B cell (primary cell): ENCODE results near the gene TMEM52. TPM values are rescaled to one million over a fixed set of nuclear protein-coding genes. Genes with fewer than 3 reads are reported as not detected.

ENCODE experiments used
- ATAC-seq: fragments of 200-7000 bp; cut with Tn5 transposase; one replicate; pipeline ENCODE4 v1.10.0; 2021; ENCODE audit warnings: low read depth, mild to moderate bottlenecking, moderate number of reproducible peaks, moderate library complexity
- CTCF ChIA-PET: fragments of 350-600 bp; sonication (Branson Sonifier 250); formaldehyde crosslinking; loops from one replicate; lab custom pipeline; 2021; ENCODE audit warnings: antibody characterized with exemption, inconsistent platforms; lab: Charles Lee
- POLR2A ChIA-PET: fragments of 350-600 bp; sonication (Branson Sonifier 250); formaldehyde crosslinking; loops from one replicate; lab custom pipeline; 2021; ENCODE audit warnings: antibody characterized with exemption; lab: Charles Lee
- DNase-seq: peaks from one replicate; pipeline ENCODE4 v3.0.0; 2013
- H2AFZ ChIP-seq: 2 replicates; pipeline ENCODE4 v1.6.1; 2012; ENCODE audit warnings: mild to moderate bottlenecking, low read depth, low read length; ENCODE audit not compliant: insufficient read depth, poor library complexity, severe bottlenecking
- H3K27ac ChIP-seq, 2 donors: 1 replicate in 1 of 2; 2 replicates in 1 of 2; pipeline ENCODE4 v1.5.1; 2012 to 2013; ENCODE audit warnings: low read length in 2 of 2, mild to moderate bottlenecking in 2 of 2, moderate library complexity in 1 of 2
- H3K27me3 ChIP-seq, 4 experiments: fragments of 200-600 bp in 1 of 4; sonication (generic) in 1 of 4; replicated peaks in 1 of 4; 1 replicate in 2 of 4; 2 replicates in 2 of 4; pipeline versions ENCODE4 v1.6.1 to v1.7.0; 2013 to 2016; ENCODE audit warnings: low read length in 3 of 4, mild to moderate bottlenecking in 2 of 4, mixed read lengths in 1 of 4, moderate library complexity in 1 of 4; ENCODE audit not compliant: insufficient read depth in 4 of 4, control insufficient read depth in 3 of 4; ENCODE audit errors: control extremely low read depth in 1 of 4
- H3K36me3 ChIP-seq, 2 experiments: replicated peaks in 1 of 2; 1 replicate in 1 of 2; 2 replicates in 1 of 2; pipeline versions ENCODE4 v1.6.1 to v1.7.1; 2013; ENCODE audit warnings: low read length in 1 of 2; ENCODE audit not compliant: insufficient read depth in 2 of 2, control insufficient read depth in 1 of 2; ENCODE audit errors: control extremely low read depth in 1 of 2, extremely low read depth in 1 of 2
- H3K4me1 ChIP-seq, 2 donors: fragments of 200-600 bp in 1 of 2; sonication (generic) in 1 of 2; 1 replicate in 1 of 2; 2 replicates in 1 of 2; pipeline versions ENCODE4 v1.5.1 to v1.6.1; 2013 to 2017; ENCODE audit warnings: low read length in 2 of 2; ENCODE audit not compliant: control insufficient read depth in 2 of 2, insufficient read depth in 2 of 2
- H3K4me2 ChIP-seq: replicated peaks from 2 replicates; pipeline ENCODE3; 2012; ENCODE audit warnings: mild to moderate bottlenecking, low read depth, low read length; ENCODE audit not compliant: poor library complexity, severe bottlenecking
- H3K4me3 ChIP-seq, 5 experiments: fragments of 200-600 bp in 1 of 5; sonication (generic) in 1 of 5; 1 replicate in 3 of 5; 2 replicates in 2 of 5; pipeline versions ENCODE4 v1.5.1 to v1.7.0; 2011 to 2016; ENCODE audit warnings: low read length in 4 of 5, mild to moderate bottlenecking in 4 of 5, low read depth in 2 of 5, control low read depth in 1 of 5, moderate library complexity in 1 of 5; ENCODE audit not compliant: insufficient read depth in 1 of 5; ENCODE audit errors: control extremely low read depth in 1 of 5, extremely low read depth in 1 of 5
- H3K79me2 ChIP-seq: fragments of 200-600 bp; sonication (generic); one replicate; pipeline ENCODE4 v1.6.0; 2016; ENCODE audit warnings: low read length; ENCODE audit not compliant: control insufficient read depth, insufficient read depth
- H3K9ac ChIP-seq: fragments of 200-600 bp; sonication (generic); 2 replicates; pipeline ENCODE4 v1.6.1; 2017; ENCODE audit warnings: mild to moderate bottlenecking, low read length, moderate library complexity
- H3K9me3 ChIP-seq, 3 donors: one replicate each; pipeline versions ENCODE4 v1.6.1 to v1.7.1; 2013; ENCODE audit warnings: low read length in 2 of 3; ENCODE audit not compliant: control insufficient read depth in 2 of 3, insufficient read depth in 1 of 3; ENCODE audit errors: control extremely low read depth in 1 of 3
- H4K20me1 ChIP-seq: 2 replicates; pipeline ENCODE4 v1.6.0; 2012; ENCODE audit warnings: mild to moderate bottlenecking, low read length; ENCODE audit not compliant: insufficient read depth, control insufficient read depth, poor library complexity, severe bottlenecking
- H3K27ac Mint-ChIP-seq: one replicate; pipeline ENCODE4 v1.8.0; 2021; ENCODE audit warnings: mixed read lengths
- H3K27me3 Mint-ChIP-seq: one replicate; pipeline ENCODE4 v1.8.0; 2021; ENCODE audit warnings: mixed read lengths
- H3K4me1 Mint-ChIP-seq: one replicate; pipeline ENCODE4 v1.8.0; 2021; ENCODE audit warnings: mixed read lengths
- H3K4me3 Mint-ChIP-seq: one replicate; pipeline ENCODE4 v1.8.0; 2021; ENCODE audit warnings: mixed read lengths
- H3K9me3 Mint-ChIP-seq: one replicate; pipeline ENCODE4 v1.8.0; 2022; ENCODE audit warnings: mixed read lengths; ENCODE audit not compliant: insufficient read depth
- CTCF ChIP-seq: fragments of 200-600 bp; IDR thresholded peaks from one replicate; pipeline ENCODE4 v1.8.0; 2022; ENCODE audit warnings: antibody characterized with exemption, mild to moderate bottlenecking
- EZH2 ChIP-seq: IDR thresholded peaks from 2 replicates; pipeline ENCODE4 v1.6.1; 2012; ENCODE audit warnings: borderline replicate concordance, low read depth, mild to moderate bottlenecking, moderate library complexity, low read length; ENCODE audit not compliant: insufficient read depth, poor library complexity, severe bottlenecking
- WGBS: methylation state at CpG from one replicate; pipeline ENCODE4 v1.1.5; 2013; ENCODE audit warnings: missing lambda C conversion rate; ENCODE audit not compliant: insufficient coverage; 5-methylcytosine and 5-hydroxymethylcytosine counted together
- intact Hi-C: fragments of 100-400 bp; cut with micrococcal nuclease; formaldehyde crosslinking; loops from one replicate; pipeline ENCODE4 v1.10.0; 2022
- polyA plus RNA-seq: library from polyadenylated mRNA; depleted of rRNA; stranded (reverse); fragments of >200 nt; gene quantifications from 2 replicates; pipeline ENCODE4 v1.2.3, GENCODE V29; 2012
- total RNA-seq, 2 donors: library from RNA; stranded (reverse); fragments of 120-200 nt in 1 of 2; gene quantifications; 1 replicate in 1 of 2; 2 replicates in 1 of 2; pipeline versions ENCODE4 v1.2.3 to v1.2.4, GENCODE V29; 2013 to 2022

The TMEM52 gene
- total and polyA plus RNA-seq, 2 donors (not counting 1 experiment from before 2014, with no cell fraction given), result 0.69 to 1.00 TPM

GRCh38 chr1:1945782-1946393 is 26.8 kb upstream of the TMEM52 start:
- no peak overlapping the region for H2AFZ ChIP-seq
- H3K27ac Mint-ChIP-seq, result no peak overlapping the region
- no peaks in the 10 kb centered on the region for H4K20me1 ChIP-seq
- peaks cover 8% of the 10 kb centered on the region for H3K4me1 Mint-ChIP-seq
- peaks cover 12% of the 10 kb centered on the region for H3K27me3 Mint-ChIP-seq
- CTCF ChIA-PET, result interaction anchor here (1.9 kb wide), 1 partner anchor 98 kb away, joined by 5 read pairs; no protein-coding TSS in a partner anchor
- no peak overlapping the region for H3K4me2 ChIP-seq
- POLR2A ChIA-PET, result no interaction called here
- no peaks in the 10 kb centered on the region for H3K79me2 ChIP-seq
- WGBS, result 86% methylated on average over 28 of the region's 29 CpGs
- H3K9me3 Mint-ChIP-seq, result peaks cover under 1% of the 10 kb centered on the region
- peaks cover 0 to 7% (median 0%) of the 10 kb centered on the region in 4 experiments for H3K27me3 ChIP-seq
- ATAC-seq (no peak), DNase-seq (no peak)
- H3K9me3 ChIP-seq, result peaks cover 0 to 1% (median 1%) of the 10 kb centered on the region in 3 donors
- H3K27ac ChIP-seq, result no peak overlapping the region
- intact Hi-C loops, result no loop called here
- no peak overlapping the region for H3K9ac ChIP-seq
- H3K4me3 ChIP-seq, result no peak overlapping the region
- TF ChIP-seq EZH2 (no peak), CTCF (no peak)
- H3K4me3 Mint-ChIP-seq, result no peak overlapping the region
- H3K4me1 ChIP-seq, result peaks cover 2 to 8% of the 10 kb centered on the region in 2 donors
- H3K36me3 ChIP-seq, result no peaks in the 10 kb centered on the region

- Mint-ChIP-seq H3K4me3 (peak overlapping the region; percentile 56), H3K27me3 (peaks cover 3% of the 10 kb centered on the region), H3K9me3 (no peaks in the 10 kb centered on the region), H3K4me1 (peaks cover 8% of the 10 kb centered on the region), H3K27ac (no peak overlapping the region)
- peak overlapping the region; percentile 47 for H3K4me2 ChIP-seq
- intact Hi-C loops, result loop anchor here (1.0 kb wide), 1 partner anchor 102 kb away; no protein-coding TSS in a partner anchor
- no peaks in the 10 kb centered on the region for H3K79me2 ChIP-seq
- H4K20me1 ChIP-seq, result no peaks in the 10 kb centered on the region
- whole genome bisulfite sequencing, result 25% methylated on average over 37 of the region's 37 CpGs
- H3K9ac ChIP-seq, result no peak overlapping the region
- H3K4me3 ChIP-seq, result no peak overlapping the region
- TF ChIP-seq EZH2 (no peak), CTCF (peak; percentile 91)
- H2AFZ ChIP-seq, result peak overlapping the region; percentile 57
- H3K27ac ChIP-seq, result no peak overlapping the region
- peaks cover 2 to 8% of the 10 kb centered on the region in 2 donors for H3K4me1 ChIP-seq
- CTCF ChIA-PET, result interaction anchor here (2.5 kb wide), 1 partner anchor 100 kb away, joined by 30 read pairs; no protein-coding TSS in a partner anchor
- POLR2A ChIA-PET, result no interaction called here
- H3K9me3 ChIP-seq, result no peaks in the 10 kb centered on the region
- peaks cover 0 to 7% (median 0%) of the 10 kb centered on the region in 4 experiments for H3K27me3 ChIP-seq
- no peaks in the 10 kb centered on the region for H3K36me3 ChIP-seq
- ATAC-seq (peak; percentile 90), DNase-seq (peak; percentile 68)
Measured at GRCh38 chr1:1943834-1944570, 24.9 kb upstream of the TMEM52 start.
